22Rv1 (cell line): ENCODE data around the gene STARD10.
"Not testable (repeated sequence)": the region's sequence is repeated elsewhere in the genome, so short reads cannot be mapped to it uniquely, and the experiment has no call there.

Source experiments
- H3K27ac ChIP-seq: fragments of 450-650 bp; 2 replicates; pipeline ENCODE4 v1.5.1; 2017
- CTCF ChIP-seq: fragments of 450-650 bp; IDR thresholded peaks from 2 replicates; pipeline ENCODE4 v1.5.1; 2017; ENCODE audit warnings: mild to moderate bottlenecking
- ZFX ChIP-seq: fragments of 450-650 bp; IDR thresholded peaks from 2 replicates; pipeline ENCODE4 v1.6.1; 2017; ENCODE audit warnings: antibody characterized with exemption, borderline replicate concordance

Gene STARD10

GRCh38 chr11:72813740-72814285 lies 20.0 kb upstream of the STARD10 start:
- H3K27ac ChIP-seq, result peak overlapping the region; percentile 83
- TF ChIP-seq ZFX (no peak), CTCF (no peak)

- peak overlapping the region; percentile 83 for H3K27ac ChIP-seq
- TF ChIP-seq CTCF (peak; percentile 81), ZFX (no peak)
Measured at GRCh38 chr11:72812967-72813739, 19.3 kb upstream of the STARD10 start.

DNA sequence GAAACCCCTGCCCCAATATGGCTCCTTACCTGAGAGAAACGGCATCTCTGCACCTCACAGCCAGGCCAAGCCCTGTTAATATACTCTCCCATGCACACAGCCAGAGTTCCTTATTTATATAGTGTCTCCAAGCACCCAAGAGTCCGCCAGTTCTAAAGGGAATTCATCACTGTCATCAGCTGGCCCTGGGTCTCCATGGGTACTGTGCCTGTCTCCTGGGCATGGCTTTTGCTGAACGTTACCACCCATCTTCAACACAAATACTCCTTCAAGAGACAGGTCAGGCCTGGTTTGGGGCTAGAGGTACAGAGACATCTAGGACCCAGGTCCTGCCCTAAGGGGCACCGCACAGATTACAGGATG lies 18.7 kb upstream of the STARD10 start:
- TF ChIP-seq ZFX (no peak), CTCF (no peak)
- H3K27ac ChIP-seq, result peak overlapping the region; percentile 83

- H3K27ac ChIP-seq, result not testable (repeated sequence)
Measured at GRCh38 chr11:72811686-72812085, 17.8 kb upstream of the STARD10 start.

DNA sequence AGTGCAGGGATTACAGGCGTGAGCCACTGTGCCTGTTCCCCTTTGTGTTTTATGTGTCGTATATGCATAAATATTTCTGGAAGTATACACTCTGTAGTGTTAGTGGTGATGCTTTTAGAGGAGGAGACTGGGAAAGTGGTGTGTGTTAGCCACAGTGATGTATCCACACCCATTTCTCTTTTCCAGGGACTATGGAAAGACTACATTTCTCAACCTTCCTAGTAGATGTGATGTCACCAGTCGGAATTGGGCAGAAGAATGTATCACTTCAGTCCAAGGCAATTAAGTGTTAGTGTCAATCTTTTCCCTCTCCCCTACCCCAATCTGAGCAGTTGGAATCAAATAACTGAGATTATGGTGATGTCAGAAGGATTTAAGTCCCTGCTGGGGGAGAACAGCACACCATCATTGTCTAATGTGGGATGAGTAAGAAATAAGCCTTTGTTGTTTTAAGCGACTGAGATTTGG lies 14.5 kb upstream of the STARD10 start:
- TF ChIP-seq ZFX (no peak), CTCF (no peak)
- H3K27ac ChIP-seq, result no peak overlapping the region

DNA sequence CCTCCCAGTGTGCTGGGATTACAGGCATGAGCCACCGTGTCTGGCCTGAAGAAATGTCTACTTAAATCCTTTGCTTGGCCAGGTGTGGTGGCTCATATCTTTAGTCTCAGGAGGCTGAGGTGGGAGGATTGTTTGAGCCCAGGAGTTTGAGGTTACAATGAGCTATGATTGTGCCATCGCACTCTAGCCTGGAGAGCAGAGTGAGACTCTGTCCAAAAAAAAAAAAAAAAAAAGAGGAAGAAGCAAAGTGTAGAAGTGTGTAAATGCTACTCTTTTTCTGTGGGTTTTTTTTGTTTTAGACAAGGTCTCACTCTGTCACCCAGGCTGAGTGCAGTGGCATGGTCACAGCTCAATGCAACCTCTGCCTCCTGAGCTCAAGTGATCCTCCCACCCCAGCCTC lies 13.9 kb upstream of the STARD10 start:
- 0 out of 2 replicates have a peak overlapping the region, but pooled peaks have one; percentile 4 for H3K27ac ChIP-seq
- TF ChIP-seq ZFX (no peak), CTCF (no peak)

DNA sequence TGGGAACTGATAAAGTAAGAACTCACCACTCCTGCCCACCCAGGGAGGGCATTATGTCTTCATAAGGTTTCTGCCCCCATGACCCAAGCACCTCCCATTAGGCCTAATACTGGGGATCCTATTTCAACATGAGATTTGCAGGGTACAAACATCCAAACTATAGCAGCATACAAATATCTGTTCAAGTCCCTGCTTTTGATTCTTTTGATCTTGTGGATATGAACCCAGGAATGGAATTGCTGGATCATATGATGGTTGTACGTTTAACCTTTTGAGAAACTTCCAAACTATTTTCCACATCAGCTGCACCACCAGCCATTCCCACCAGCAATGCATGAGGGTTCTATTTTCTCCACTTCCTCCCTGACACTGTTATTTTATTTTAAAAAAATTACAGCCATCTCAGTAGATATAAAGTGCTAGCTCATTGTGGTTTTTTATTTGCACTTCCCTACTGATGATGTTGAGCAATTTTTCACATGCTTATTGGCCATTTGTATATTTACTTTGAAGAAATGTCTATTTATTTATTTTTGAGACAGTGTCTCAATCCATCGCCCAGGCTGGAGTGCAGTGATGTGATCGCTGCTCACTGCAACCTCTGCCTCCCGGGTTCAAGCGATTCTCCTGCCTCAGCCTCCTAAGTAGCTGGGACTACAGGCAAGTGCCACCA lies 13.3 kb upstream of the STARD10 start:
- H3K27ac ChIP-seq, result 0 out of 2 replicates have a peak overlapping the region, but pooled peaks have one; percentile 4
- no peak for TF ChIP-seq CTCF
- TF ChIP-seq ZFX, result no peak

DNA sequence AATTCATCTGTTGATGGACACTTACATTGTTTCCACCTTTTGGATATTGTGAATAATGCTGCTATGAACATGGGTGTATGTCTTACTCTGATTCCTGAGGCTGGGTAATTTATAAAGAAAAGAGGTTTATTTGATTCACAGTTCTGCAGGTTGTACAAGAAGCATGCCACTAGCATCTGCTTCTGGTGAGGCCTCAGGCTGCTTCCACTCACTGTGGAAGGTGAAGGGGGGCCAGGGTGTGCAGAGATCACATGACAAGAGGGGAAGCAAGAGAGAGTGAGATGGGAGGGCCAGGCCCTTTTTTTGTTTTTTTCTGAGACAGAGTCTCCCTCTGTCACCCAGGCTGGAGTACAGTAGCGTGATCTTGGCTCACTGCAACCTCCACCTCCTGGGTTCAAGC lies 12.5 kb upstream of the STARD10 start:
- not testable (repeated sequence) for H3K27ac ChIP-seq
